Astrocyte (in vitro differentiated cells and primary cell): ENCODE data around the gene YBX2.

Experiments
- EZH2 ChIP-seq: IDR thresholded peaks from 2 replicates; pipeline ENCODE4 v1.6.1; 2012; ENCODE audit warnings: mild to moderate bottlenecking, low read length, inconsistent platforms; ENCODE audit not compliant: insufficient read depth
- TF ChIP-seq, protein P1 (sequence below): IDR thresholded peaks from 2 replicates; pipeline ENCODE4 v1.5.1; 2011; ENCODE audit warnings: low read depth, mild to moderate bottlenecking, inconsistent platforms, low read length, moderate library complexity; ENCODE audit not compliant: insufficient read depth

DNA sequence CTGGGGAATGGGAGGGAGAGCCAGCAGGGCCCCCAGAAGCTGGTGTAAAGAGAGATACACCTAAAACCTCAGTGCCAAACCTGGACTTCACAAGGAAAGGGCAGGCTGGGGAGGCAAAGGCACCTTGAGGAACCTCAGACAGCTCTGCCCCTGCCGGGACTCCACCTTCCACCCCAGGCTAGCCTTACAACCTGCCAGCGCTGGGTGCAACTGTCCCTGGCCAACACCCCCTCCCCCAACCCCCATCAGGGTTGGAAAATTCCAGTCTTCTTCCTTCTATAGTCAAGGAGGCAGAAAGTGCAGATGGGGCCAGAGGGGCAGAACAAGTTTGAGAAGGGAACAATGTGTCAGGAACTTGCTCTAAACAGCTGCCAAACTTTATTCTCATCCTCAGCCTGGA is 2.2 kb downstream of the YBX2 start:
- TF ChIP-seq, protein P1, sequence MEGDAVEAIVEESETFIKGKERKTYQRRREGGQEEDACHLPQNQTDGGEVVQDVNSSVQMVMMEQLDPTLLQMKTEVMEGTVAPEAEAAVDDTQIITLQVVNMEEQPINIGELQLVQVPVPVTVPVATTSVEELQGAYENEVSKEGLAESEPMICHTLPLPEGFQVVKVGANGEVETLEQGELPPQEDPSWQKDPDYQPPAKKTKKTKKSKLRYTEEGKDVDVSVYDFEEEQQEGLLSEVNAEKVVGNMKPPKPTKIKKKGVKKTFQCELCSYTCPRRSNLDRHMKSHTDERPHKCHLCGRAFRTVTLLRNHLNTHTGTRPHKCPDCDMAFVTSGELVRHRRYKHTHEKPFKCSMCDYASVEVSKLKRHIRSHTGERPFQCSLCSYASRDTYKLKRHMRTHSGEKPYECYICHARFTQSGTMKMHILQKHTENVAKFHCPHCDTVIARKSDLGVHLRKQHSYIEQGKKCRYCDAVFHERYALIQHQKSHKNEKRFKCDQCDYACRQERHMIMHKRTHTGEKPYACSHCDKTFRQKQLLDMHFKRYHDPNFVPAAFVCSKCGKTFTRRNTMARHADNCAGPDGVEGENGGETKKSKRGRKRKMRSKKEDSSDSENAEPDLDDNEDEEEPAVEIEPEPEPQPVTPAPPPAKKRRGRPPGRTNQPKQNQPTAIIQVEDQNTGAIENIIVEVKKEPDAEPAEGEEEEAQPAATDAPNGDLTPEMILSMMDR: no peak
- no peak for TF ChIP-seq EZH2
